Measurements from ENCODE around the gene CEACAM8.

CEACAM8 gene

GRCh38 chr19:42619271-42619670 is 24.5 kb upstream of the CEACAM8 start:
- TF ChIP-seq CTCF (IDR thresholded peaks at IDR 0.05) = no peak

- no peak for TF ChIP-seq CTCF (IDR thresholded peaks at IDR 0.05)
These were observed 18.9 kb upstream of the CEACAM8 start for GRCh38 chr19:42613666-42614065.

- TF ChIP-seq CTCF (IDR thresholded peaks at IDR 0.05) = peak; percentile 66
These were observed 12.1 kb upstream of the CEACAM8 start for GRCh38 chr19:42606660-42607351.

- no peak for TF ChIP-seq CTCF (IDR thresholded peaks at IDR 0.05)
These were observed 7.2 kb upstream of the CEACAM8 start for GRCh38 chr19:42601811-42602443.

GRCh38 chr19:42596391-42597072 is 1.8 kb upstream of the CEACAM8 start:
- TF ChIP-seq CTCF (IDR thresholded peaks at IDR 0.05) = peak; percentile 82

- no peak for TF ChIP-seq CTCF (IDR thresholded peaks at IDR 0.05)
These were observed 937 bp upstream of the CEACAM8 start for GRCh38 chr19:42595550-42596172.

- no peak for TF ChIP-seq CTCF (IDR thresholded peaks at IDR 0.05)
These were observed 4.9 kb downstream of the CEACAM8 start for GRCh38 chr19:42589792-42590191.

Data from LNCAP (cell line).